Endothelial cell of umbilical vein (primary cell): ENCODE results near the gene ATP5ME. TPM values are rescaled to one million over a fixed set of nuclear protein-coding genes. Genes with fewer than 3 reads are reported as not detected.

Source experiments
- BruUV-seq: library from RNA; stranded (reverse); fragments of 400-500 nt; replicated peaks from 2 replicates; lab custom pipeline; 2021; lab: Mats Ljungman, UMichigan
- CTCF ChIA-PET: fragments of 300-600, 350-600 bp; sonication (Branson Sonifier 250); formaldehyde crosslinking; loops from one replicate; lab custom pipeline; 2021; ENCODE audit warnings: antibody characterized with exemption, inconsistent platforms; lab: Charles Lee
- POLR2A ChIA-PET: fragments of 300-600, 350-600 bp; sonication (Branson Sonifier 250); formaldehyde crosslinking; loops from one replicate; lab custom pipeline; 2021; ENCODE audit warnings: antibody characterized with exemption, inconsistent platforms; lab: Charles Lee
- DNase-seq: peaks from one replicate; pipeline ENCODE4 v3.0.0-alpha.2; 2011; ENCODE audit warnings: low read depth, low spot score
- FAIRE-seq: peaks from 2 replicates; lab custom pipeline; 2011; peaks lifted over from hg19 to GRCh38; lab: Jason Lieb, UNC
- H2AFZ ChIP-seq: 2 replicates; pipeline ENCODE4 v1.6.0; 2012; ENCODE audit warnings: low read depth, low read length, control low read depth, inconsistent platforms
- H3K27ac ChIP-seq: 2 replicates; pipeline ENCODE4 v1.5.1; 2011; ENCODE audit warnings: low read depth, mild to moderate bottlenecking, control low read depth, low read length, moderate library complexity; ENCODE audit not compliant: insufficient read depth
- H3K27me3 ChIP-seq, 2 experiments: 2 replicates each; pipeline versions ENCODE4 v1.6.0 to v1.6.1; 2011; ENCODE audit warnings: low read length in 2 of 2, mixed read lengths in 1 of 2; ENCODE audit not compliant: control insufficient read depth in 2 of 2, insufficient read depth in 2 of 2
- H3K36me3 ChIP-seq, 2 experiments: 2 replicates in 1 of 2; 3 replicates in 1 of 2; pipeline ENCODE4 v1.5.1; 2011; ENCODE audit warnings: low read length in 2 of 2, mild to moderate bottlenecking in 1 of 2, moderate library complexity in 1 of 2; ENCODE audit not compliant: control insufficient read depth in 2 of 2, insufficient read depth in 2 of 2; ENCODE audit errors: extremely low read depth in 1 of 2
- H3K4me1 ChIP-seq: 3 replicates; pipeline ENCODE4 v1.5.1; 2011; ENCODE audit warnings: mild to moderate bottlenecking, low read length; ENCODE audit not compliant: control insufficient read depth, insufficient read depth; ENCODE audit errors: extremely low read depth
- H3K4me2 ChIP-seq: 2 replicates; pipeline ENCODE4 v1.6.1; 2011; ENCODE audit warnings: low read length, control low read depth, mixed read lengths; ENCODE audit not compliant: insufficient read depth
- H3K4me3 ChIP-seq, 3 experiments: fragments of 200-600 bp in 1 of 3; sonication (generic), shearing (Covaris generic) in 1 of 3; replicated peaks in 1 of 3; 2 replicates each; pipeline ENCODE4 v1.5.1; 2011 to 2016; ENCODE audit warnings: control low read depth in 3 of 3, low read length in 3 of 3, mild to moderate bottlenecking in 2 of 3, inconsistent platforms in 1 of 3, low read depth in 1 of 3, moderate library complexity in 1 of 3; ENCODE audit not compliant: insufficient read depth in 1 of 3
- H3K79me2 ChIP-seq: 2 replicates; pipeline ENCODE4 v1.6.0; 2012; ENCODE audit warnings: low read length, inconsistent platforms; ENCODE audit not compliant: control insufficient read depth, insufficient read depth
- H3K9ac ChIP-seq: replicated peaks from 2 replicates; pipeline ENCODE3; 2011; ENCODE audit warnings: low read length, control low read depth; ENCODE audit not compliant: insufficient read depth; ENCODE audit errors: extremely low read depth
- H3K9me1 ChIP-seq: replicated peaks from 3 replicates; pipeline ENCODE4 v1.6.0; 2011; ENCODE audit warnings: mild to moderate bottlenecking, low read length; ENCODE audit not compliant: control insufficient read depth, insufficient read depth; ENCODE audit errors: extremely low read depth
- H3K9me3 ChIP-seq: replicated peaks from 2 replicates; pipeline ENCODE4 v1.5.1; 2012; ENCODE audit warnings: low read length, inconsistent platforms; ENCODE audit not compliant: control insufficient read depth, insufficient read depth
- H4K20me1 ChIP-seq: replicated peaks from 2 replicates; pipeline ENCODE3; 2011; ENCODE audit warnings: mild to moderate bottlenecking, low read length; ENCODE audit not compliant: control insufficient read depth, insufficient read depth; ENCODE audit errors: extremely low read depth
- CTCF ChIP-seq, 2 donors: IDR thresholded peaks; 1 replicate in 1 of 2; 2 replicates in 1 of 2; pipeline ENCODE4 v1.5.1; 2011; ENCODE audit warnings: low read length in 2 of 2, mild to moderate bottlenecking in 2 of 2, moderate library complexity in 2 of 2, control low read depth in 1 of 2, inconsistent platforms in 1 of 2, low read depth in 1 of 2; ENCODE audit not compliant: insufficient read depth in 1 of 2; ENCODE audit errors: extremely low read depth in 1 of 2
- EZH2 ChIP-seq: IDR thresholded peaks from 2 replicates; pipeline ENCODE4 v1.6.1; 2012; ENCODE audit warnings: borderline replicate concordance, low read depth, mild to moderate bottlenecking, moderate library complexity, low read length, inconsistent platforms; ENCODE audit not compliant: severe bottlenecking
- FOS ChIP-seq: IDR thresholded peaks from 2 replicates; pipeline ENCODE4 v1.6.1; 2011; ENCODE audit warnings: mild to moderate bottlenecking, low read length, moderate library complexity, borderline replicate concordance; ENCODE audit not compliant: insufficient read depth
- GATA2 ChIP-seq: IDR thresholded peaks from 2 replicates; pipeline ENCODE4 v1.7.0; 2011; ENCODE audit warnings: low read depth, mild to moderate bottlenecking, moderate library complexity, mixed read lengths, low read length; ENCODE audit not compliant: insufficient read length, insufficient read depth
- JUN ChIP-seq: IDR thresholded peaks from 2 replicates; pipeline ENCODE4 v1.6.1; 2011; ENCODE audit warnings: borderline replicate concordance, low read depth; ENCODE audit not compliant: insufficient read length, insufficient read depth
- MYC ChIP-seq: IDR thresholded peaks from one replicate; pipeline ENCODE4 v1.6.1; 2011; ENCODE audit warnings: mild to moderate bottlenecking, low read depth, low read length
- POLR2A ChIP-seq: IDR thresholded peaks from 2 replicates; pipeline ENCODE4 v1.6.1; 2012; ENCODE audit warnings: low read depth, mild to moderate bottlenecking, control low read depth, low read length
- POLR2AphosphoS5 ChIP-seq: IDR thresholded peaks from 2 replicates; pipeline ENCODE4 v1.6.1; 2012; ENCODE audit warnings: low read depth, mild to moderate bottlenecking, control low read depth, low read length, moderate library complexity; ENCODE audit not compliant: insufficient read depth
- dilution Hi-C: fragments of 300-500 bp; cut with MboI; formaldehyde crosslinking; loops from one replicate; pipeline ENCODE4 v1.15.0; 2019; ENCODE audit warnings: low sequenced_read_pairs; ENCODE audit not compliant: extremely low pct_ligation_motif_present
- intact Hi-C: fragments of 100-400 bp; cut with micrococcal nuclease; formaldehyde crosslinking; loops from one replicate; pipeline ENCODE4 v1.10.0; 2022
- polyA plus RNA-seq, 4 experiments: library from polyadenylated mRNA; depleted of rRNA in 3 of 4; stranded (reverse) in 3 of 4; unstranded in 1 of 4; fragments of >200 nt; gene quantifications; 2 replicates each; pipeline versions ENCODE4 v1.2.1 to v1.2.3, GENCODE V29; 2011 to 2012; ENCODE audit warnings: missing spikeins in 1 of 4
- total RNA-seq: library from RNA; stranded (reverse); gene quantifications from 2 replicates; pipeline ENCODE4 v1.2.3, GENCODE V29; 2021
- TF ChIP-seq, protein P1 (sequence below): IDR thresholded peaks from 2 replicates; pipeline ENCODE4 v1.6.1; 2011; ENCODE audit not compliant: insufficient read depth, insufficient read length

The ATP5ME gene
- total and polyA plus RNA-seq, 2 donors (not counting 3 experiments of a cell fraction or from before 2014, with no cell fraction given) = 303 to 304 TPM

DNA sequence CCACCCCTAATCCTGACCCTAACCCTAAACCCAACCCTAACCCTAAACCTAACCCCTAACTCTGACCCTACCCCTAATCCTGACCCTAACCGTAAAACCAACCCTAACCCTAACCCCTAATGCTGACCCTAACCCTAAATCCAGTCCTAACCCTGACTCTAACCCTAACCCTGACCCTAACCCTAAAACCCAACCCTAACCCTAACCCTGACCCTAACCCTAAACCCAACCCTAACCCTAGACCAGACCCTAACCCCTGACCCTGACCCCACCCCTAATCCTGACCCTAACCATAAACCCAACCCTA, 30.8 kb upstream of the ATP5ME start:
- H3K27ac ChIP-seq = no peak overlapping the region
- peaks cover 3% of the 10 kb centered on the region for H4K20me1 ChIP-seq
- intact Hi-C loops (loop anchor here (1.0 kb wide), 1 partner anchor 18 kb away; no protein-coding TSS in a partner anchor), dilution Hi-C loops (no loop called here)
- TF ChIP-seq GATA2 = no peak
- TF ChIP-seq, protein P1, sequence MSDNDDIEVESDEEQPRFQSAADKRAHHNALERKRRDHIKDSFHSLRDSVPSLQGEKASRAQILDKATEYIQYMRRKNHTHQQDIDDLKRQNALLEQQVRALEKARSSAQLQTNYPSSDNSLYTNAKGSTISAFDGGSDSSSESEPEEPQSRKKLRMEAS = no peak
- TF ChIP-seq EZH2 = no peak
- TF ChIP-seq MYC = no peak
- TF ChIP-seq JUN = no peak
- no peak for TF ChIP-seq CTCF (IDR thresholded peaks at IDR 0.05; ENCODE audit: extremely low read depth in 1 of 2, insufficient read depth in 1 of 2, low read depth in 1 of 2, low read length in 2 of 2)
- TF ChIP-seq POLR2AphosphoS5 = no peak
- TF ChIP-seq FOS = no peak
- no peak for TF ChIP-seq POLR2A
- no peak overlapping the region for H2AFZ ChIP-seq
- DNase-seq (no peak), FAIRE-seq (no peak)
- no TSS peak for BruUV-seq
- H3K4me3 ChIP-seq = no peak overlapping the region
- H3K9me1 ChIP-seq = no peaks in the 10 kb centered on the region
- CTCF ChIA-PET = no interaction called here
- peaks cover 37% of the 10 kb centered on the region for H3K79me2 ChIP-seq
- H3K9me3 ChIP-seq = no peaks in the 10 kb centered on the region
- H3K36me3 ChIP-seq = peaks cover 1 to 2% of the 10 kb centered on the region in 2 experiments
- no peak overlapping the region for H3K4me2 ChIP-seq
- no peak overlapping the region for H3K9ac ChIP-seq
- H3K27me3 ChIP-seq = no peaks in the 10 kb centered on the region
- peaks cover 14% of the 10 kb centered on the region for H3K4me1 ChIP-seq
- POLR2A ChIA-PET = no interaction called here
